PC-9 (cell line): Measurements from ENCODE around the gene NTM.
"Not testable (repeated sequence)": the region's sequence is repeated elsewhere in the genome, so short reads cannot be mapped to it uniquely, and the experiment has no call there.

ENCODE experiments used
- EZH2 ChIP-seq: fragments of 200-600 bp; sonication (generic); IDR thresholded peaks from 2 replicates; pipeline ENCODE4 v1.8.0; 2017; ENCODE audit warnings: antibody characterized with exemption, low read depth
- TF ChIP-seq, protein P1 (sequence below): fragments of 200-600 bp; sonication (generic); conservative IDR thresholded peaks from 2 replicates; pipeline ENCODE4 v1.6.1; 2017; ENCODE audit warnings: mixed run types, antibody characterized with exemption, mild to moderate bottlenecking, moderate library complexity

GRCh38 chr11:131341900-131342299 is 28.5 kb upstream of the NTM start:
- TF ChIP-seq, protein P1, sequence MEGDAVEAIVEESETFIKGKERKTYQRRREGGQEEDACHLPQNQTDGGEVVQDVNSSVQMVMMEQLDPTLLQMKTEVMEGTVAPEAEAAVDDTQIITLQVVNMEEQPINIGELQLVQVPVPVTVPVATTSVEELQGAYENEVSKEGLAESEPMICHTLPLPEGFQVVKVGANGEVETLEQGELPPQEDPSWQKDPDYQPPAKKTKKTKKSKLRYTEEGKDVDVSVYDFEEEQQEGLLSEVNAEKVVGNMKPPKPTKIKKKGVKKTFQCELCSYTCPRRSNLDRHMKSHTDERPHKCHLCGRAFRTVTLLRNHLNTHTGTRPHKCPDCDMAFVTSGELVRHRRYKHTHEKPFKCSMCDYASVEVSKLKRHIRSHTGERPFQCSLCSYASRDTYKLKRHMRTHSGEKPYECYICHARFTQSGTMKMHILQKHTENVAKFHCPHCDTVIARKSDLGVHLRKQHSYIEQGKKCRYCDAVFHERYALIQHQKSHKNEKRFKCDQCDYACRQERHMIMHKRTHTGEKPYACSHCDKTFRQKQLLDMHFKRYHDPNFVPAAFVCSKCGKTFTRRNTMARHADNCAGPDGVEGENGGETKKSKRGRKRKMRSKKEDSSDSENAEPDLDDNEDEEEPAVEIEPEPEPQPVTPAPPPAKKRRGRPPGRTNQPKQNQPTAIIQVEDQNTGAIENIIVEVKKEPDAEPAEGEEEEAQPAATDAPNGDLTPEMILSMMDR, result not testable (repeated sequence)
- TF ChIP-seq EZH2, result not testable (repeated sequence)
